Endothelial cell of umbilical vein (primary cell): ENCODE results near the gene CARNS1. TPM values are rescaled to one million over a fixed set of nuclear protein-coding genes. Genes with fewer than 3 reads are reported as not detected.

Experiments used
- BruUV-seq: library from RNA; stranded (reverse); fragments of 400-500 nt; replicated peaks from 2 replicates; lab custom pipeline; 2021; lab: Mats Ljungman, UMichigan
- CTCF ChIA-PET: fragments of 300-600, 350-600 bp; sonication (Branson Sonifier 250); formaldehyde crosslinking; loops from one replicate; lab custom pipeline; 2021; ENCODE audit warnings: antibody characterized with exemption, inconsistent platforms; lab: Charles Lee
- POLR2A ChIA-PET: fragments of 300-600, 350-600 bp; sonication (Branson Sonifier 250); formaldehyde crosslinking; loops from one replicate; lab custom pipeline; 2021; ENCODE audit warnings: antibody characterized with exemption, inconsistent platforms; lab: Charles Lee
- DNase-seq: peaks from one replicate; pipeline ENCODE4 v3.0.0-alpha.2; 2011; ENCODE audit warnings: low read depth, low spot score
- FAIRE-seq: peaks from 2 replicates; lab custom pipeline; 2011; peaks lifted over from hg19 to GRCh38; lab: Jason Lieb, UNC
- H2AFZ ChIP-seq: 2 replicates; pipeline ENCODE4 v1.6.0; 2012; ENCODE audit warnings: low read depth, low read length, control low read depth, inconsistent platforms
- H3K27ac ChIP-seq: 2 replicates; pipeline ENCODE4 v1.5.1; 2011; ENCODE audit warnings: low read depth, mild to moderate bottlenecking, control low read depth, low read length, moderate library complexity; ENCODE audit not compliant: insufficient read depth
- H3K27me3 ChIP-seq, 2 experiments: 2 replicates each; pipeline versions ENCODE4 v1.6.0 to v1.6.1; 2011; ENCODE audit warnings: low read length in 2 of 2, mixed read lengths in 1 of 2; ENCODE audit not compliant: control insufficient read depth in 2 of 2, insufficient read depth in 2 of 2
- H3K36me3 ChIP-seq, 2 experiments: 2 replicates in 1 of 2; 3 replicates in 1 of 2; pipeline ENCODE4 v1.5.1; 2011; ENCODE audit warnings: low read length in 2 of 2, mild to moderate bottlenecking in 1 of 2, moderate library complexity in 1 of 2; ENCODE audit not compliant: control insufficient read depth in 2 of 2, insufficient read depth in 2 of 2; ENCODE audit errors: extremely low read depth in 1 of 2
- H3K4me1 ChIP-seq: 3 replicates; pipeline ENCODE4 v1.5.1; 2011; ENCODE audit warnings: mild to moderate bottlenecking, low read length; ENCODE audit not compliant: control insufficient read depth, insufficient read depth; ENCODE audit errors: extremely low read depth
- H3K4me2 ChIP-seq: 2 replicates; pipeline ENCODE4 v1.6.1; 2011; ENCODE audit warnings: low read length, control low read depth, mixed read lengths; ENCODE audit not compliant: insufficient read depth
- H3K4me3 ChIP-seq, 3 experiments: fragments of 200-600 bp in 1 of 3; sonication (generic), shearing (Covaris generic) in 1 of 3; replicated peaks in 1 of 3; 2 replicates each; pipeline ENCODE4 v1.5.1; 2011 to 2016; ENCODE audit warnings: control low read depth in 3 of 3, low read length in 3 of 3, mild to moderate bottlenecking in 2 of 3, inconsistent platforms in 1 of 3, low read depth in 1 of 3, moderate library complexity in 1 of 3; ENCODE audit not compliant: insufficient read depth in 1 of 3
- H3K79me2 ChIP-seq: 2 replicates; pipeline ENCODE4 v1.6.0; 2012; ENCODE audit warnings: low read length, inconsistent platforms; ENCODE audit not compliant: control insufficient read depth, insufficient read depth
- H3K9ac ChIP-seq: replicated peaks from 2 replicates; pipeline ENCODE3; 2011; ENCODE audit warnings: low read length, control low read depth; ENCODE audit not compliant: insufficient read depth; ENCODE audit errors: extremely low read depth
- H3K9me1 ChIP-seq: replicated peaks from 3 replicates; pipeline ENCODE4 v1.6.0; 2011; ENCODE audit warnings: mild to moderate bottlenecking, low read length; ENCODE audit not compliant: control insufficient read depth, insufficient read depth; ENCODE audit errors: extremely low read depth
- H3K9me3 ChIP-seq: replicated peaks from 2 replicates; pipeline ENCODE4 v1.5.1; 2012; ENCODE audit warnings: low read length, inconsistent platforms; ENCODE audit not compliant: control insufficient read depth, insufficient read depth
- H4K20me1 ChIP-seq: replicated peaks from 2 replicates; pipeline ENCODE3; 2011; ENCODE audit warnings: mild to moderate bottlenecking, low read length; ENCODE audit not compliant: control insufficient read depth, insufficient read depth; ENCODE audit errors: extremely low read depth
- CTCF ChIP-seq, 2 donors: IDR thresholded peaks; 1 replicate in 1 of 2; 2 replicates in 1 of 2; pipeline ENCODE4 v1.5.1; 2011; ENCODE audit warnings: low read length in 2 of 2, mild to moderate bottlenecking in 2 of 2, moderate library complexity in 2 of 2, control low read depth in 1 of 2, inconsistent platforms in 1 of 2, low read depth in 1 of 2; ENCODE audit not compliant: insufficient read depth in 1 of 2; ENCODE audit errors: extremely low read depth in 1 of 2
- EZH2 ChIP-seq: IDR thresholded peaks from 2 replicates; pipeline ENCODE4 v1.6.1; 2012; ENCODE audit warnings: borderline replicate concordance, low read depth, mild to moderate bottlenecking, moderate library complexity, low read length, inconsistent platforms; ENCODE audit not compliant: severe bottlenecking
- FOS ChIP-seq: IDR thresholded peaks from 2 replicates; pipeline ENCODE4 v1.6.1; 2011; ENCODE audit warnings: mild to moderate bottlenecking, low read length, moderate library complexity, borderline replicate concordance; ENCODE audit not compliant: insufficient read depth
- GATA2 ChIP-seq: IDR thresholded peaks from 2 replicates; pipeline ENCODE4 v1.7.0; 2011; ENCODE audit warnings: low read depth, mild to moderate bottlenecking, moderate library complexity, mixed read lengths, low read length; ENCODE audit not compliant: insufficient read length, insufficient read depth
- MYC ChIP-seq: IDR thresholded peaks from one replicate; pipeline ENCODE4 v1.6.1; 2011; ENCODE audit warnings: mild to moderate bottlenecking, low read depth, low read length
- POLR2A ChIP-seq: IDR thresholded peaks from 2 replicates; pipeline ENCODE4 v1.6.1; 2012; ENCODE audit warnings: low read depth, mild to moderate bottlenecking, control low read depth, low read length
- POLR2AphosphoS5 ChIP-seq: IDR thresholded peaks from 2 replicates; pipeline ENCODE4 v1.6.1; 2012; ENCODE audit warnings: low read depth, mild to moderate bottlenecking, control low read depth, low read length, moderate library complexity; ENCODE audit not compliant: insufficient read depth
- dilution Hi-C: fragments of 300-500 bp; cut with MboI; formaldehyde crosslinking; loops from one replicate; pipeline ENCODE4 v1.15.0; 2019; ENCODE audit warnings: low sequenced_read_pairs; ENCODE audit not compliant: extremely low pct_ligation_motif_present
- intact Hi-C: fragments of 100-400 bp; cut with micrococcal nuclease; formaldehyde crosslinking; loops from one replicate; pipeline ENCODE4 v1.10.0; 2022
- polyA plus RNA-seq, 4 experiments: library from polyadenylated mRNA; depleted of rRNA in 3 of 4; stranded (reverse) in 3 of 4; unstranded in 1 of 4; fragments of >200 nt; gene quantifications; 2 replicates each; pipeline versions ENCODE4 v1.2.1 to v1.2.3, GENCODE V29; 2011 to 2012; ENCODE audit warnings: missing spikeins in 1 of 4
- total RNA-seq: library from RNA; stranded (reverse); gene quantifications from 2 replicates; pipeline ENCODE4 v1.2.3, GENCODE V29; 2021

CARNS1 gene
- total and polyA plus RNA-seq, 2 donors (not counting 3 experiments of a cell fraction or from before 2014, with no cell fraction given): 0.14 to 0.35 TPM

DNA sequence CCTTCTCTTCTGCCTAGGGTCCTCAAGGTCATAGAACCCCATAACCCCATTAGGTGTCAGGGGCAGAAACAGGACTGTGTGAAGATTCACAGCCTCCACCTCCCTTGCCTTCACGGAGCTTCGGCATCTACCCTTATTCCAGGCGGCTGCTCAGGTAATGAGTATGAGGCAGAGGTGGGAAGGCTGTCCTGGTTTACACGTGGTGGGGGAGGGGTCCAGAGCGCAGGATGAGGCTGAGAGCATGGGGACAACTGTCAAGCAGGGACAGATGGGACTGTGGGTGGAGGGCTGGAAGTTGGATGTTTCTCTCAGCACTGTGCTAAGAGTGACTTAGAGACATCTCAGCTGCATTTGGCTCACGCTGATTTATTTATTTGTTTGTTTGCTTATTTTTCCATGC, 28.0 kb upstream of the CARNS1 start:
- Histone ChIP-seq H3K79me2 (peaks cover 4% of the 10 kb centered on the region), H3K9me1 (no peaks in the 10 kb centered on the region), H3K36me3 (no peaks in the 10 kb centered on the region), H4K20me1 (no peaks in the 10 kb centered on the region), H3K27me3 (no peaks in the 10 kb centered on the region), H3K9me3 (no peaks in the 10 kb centered on the region), H3K9ac (no peak overlapping the region), H3K4me1 (peaks cover 8% of the 10 kb centered on the region), H3K4me3 (no peak overlapping the region), H3K27ac (no peak overlapping the region), H3K4me2 (no peak overlapping the region), H2AFZ (no peak overlapping the region)
- ChIA-PET CTCF (interaction anchor here (4.7 to 19.7 kb wide), 2 partner anchors 32 to 41 kb away, joined by 26 to 1051 read pairs; partner anchors contain the start of gene POLD4), POLR2A (no interaction called here)
- intact Hi-C loops: no loop called here
- no peak for DNase-seq
- FAIRE-seq: no peak
- no TSS peak for BruUV-seq
- dilution Hi-C loops: no loop called here
- no peak for TF ChIP-seq CTCF (IDR thresholded peaks at IDR 0.05; ENCODE audit: extremely low read depth in 1 of 2, insufficient read depth in 1 of 2, low read depth in 1 of 2, low read length in 2 of 2)
- no peak for TF ChIP-seq MYC
- TF ChIP-seq POLR2A: no peak

DNA sequence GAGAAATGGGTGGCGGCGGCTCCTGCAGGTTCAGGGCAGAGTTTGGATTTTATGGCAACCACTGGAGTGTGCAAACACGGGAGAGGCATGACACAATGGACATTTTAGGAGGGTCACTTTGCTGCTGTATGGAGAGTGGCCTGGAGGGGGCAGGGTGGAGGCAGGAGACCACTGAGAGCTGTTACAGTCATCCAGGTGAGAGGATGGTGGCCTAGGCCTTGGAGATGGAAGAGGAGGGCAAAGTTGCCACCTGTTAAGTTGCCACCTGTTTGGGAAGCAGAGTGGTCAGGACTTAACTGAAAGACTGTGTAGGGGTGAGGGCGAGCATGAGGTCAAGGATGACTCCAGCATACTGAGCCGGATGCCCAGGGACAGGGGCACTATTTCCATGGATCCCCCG, 26.0 kb upstream of the CARNS1 start:
- H3K79me2 ChIP-seq: peaks cover 4% of the 10 kb centered on the region
- POLR2A ChIA-PET: no interaction called here
- H3K4me1 ChIP-seq: peaks cover 10% of the 10 kb centered on the region
- no peaks in the 10 kb centered on the region for H3K27me3 ChIP-seq
- peaks cover 0 to 2% of the 10 kb centered on the region in 2 experiments for H3K36me3 ChIP-seq
- H3K9ac ChIP-seq: no peak overlapping the region
- TF ChIP-seq FOS: no peak
- TF ChIP-seq POLR2AphosphoS5: no peak
- TF ChIP-seq POLR2A: no peak
- TF ChIP-seq GATA2: no peak
- no peak for TF ChIP-seq EZH2
- peak; percentile 52 to 77 for TF ChIP-seq CTCF (IDR thresholded peaks at IDR 0.05; ENCODE audit: extremely low read depth in 1 of 2, insufficient read depth in 1 of 2, low read depth in 1 of 2, low read length in 2 of 2)
- H4K20me1 ChIP-seq: no peaks in the 10 kb centered on the region
- DNase-seq: no peak
- no peak overlapping the region for H3K4me2 ChIP-seq
- H3K4me3 ChIP-seq: no peak overlapping the region
- no peaks in the 10 kb centered on the region for H3K9me1 ChIP-seq
- no peak overlapping the region for H3K27ac ChIP-seq
- CTCF ChIA-PET: interaction anchor here (0.6 to 4.8 kb wide), 19 partner anchors 8 to 1288 kb away, joined by 3 to 32 read pairs (median 5); partner anchors contain the start of genes PITPNM1, POLD4 and PPP1CA
- peak; percentile 72 for FAIRE-seq
- intact Hi-C loops: loop anchor here (1.0 kb wide), 1 partner anchor 117 kb away; no protein-coding TSS in a partner anchor
- no peaks in the 10 kb centered on the region for H3K9me3 ChIP-seq
- no peak overlapping the region for H2AFZ ChIP-seq
- BruUV-seq: no TSS peak
- dilution Hi-C loops: no loop called here
